ENCODE data around the gene AGBL3. TPM values are rescaled to one million over a fixed set of nuclear protein-coding genes. Genes with fewer than 3 reads are reported as not detected.
"Not testable (repeated sequence)": the region's sequence is repeated elsewhere in the genome, so short reads cannot be mapped to it uniquely, and the experiment has no call there.

AGBL3 gene
- polyA plus RNA-seq, 2 donors: 0.55 to 0.62 TPM

GRCh38 chr7:135012229-135012628 lies 25.9 kb downstream of the AGBL3 start:
- H3K27me3 ChIP-seq (ENCODE audit: control insufficient read depth in 1 of 2, insufficient read depth in 2 of 2, low read length in 2 of 2): peaks cover 0 to 2% of the 10 kb centered on the region in 2 donors
- H3K4me3 ChIP-seq (ENCODE audit: low read depth in 1 of 2, low read length in 2 of 2): no peak overlapping the region
- no peaks in the 10 kb centered on the region for H3K4me1 ChIP-seq (ENCODE audit: control insufficient read depth in 2 of 2, insufficient read depth in 2 of 2, low read length in 1 of 2)
- no peaks in the 10 kb centered on the region for H3K36me3 ChIP-seq (ENCODE audit: control insufficient read depth in 2 of 2, insufficient read depth in 2 of 2, low read length in 1 of 2)
- H3K9me3 ChIP-seq (ENCODE audit: control insufficient read depth in 2 of 2, insufficient read depth in 1 of 2, low read depth in 1 of 2, low read length in 1 of 2): no peaks in the 10 kb centered on the region
- no peak overlapping the region for H3K27ac ChIP-seq (ENCODE audit: low read depth in 2 of 2, low read length in 1 of 2)

GRCh38 chr7:135023622-135024021 lies 37.3 kb downstream of the AGBL3 start:
- Histone ChIP-seq H3K4me3 (ENCODE audit: low read depth in 1 of 2, low read length in 2 of 2) (no peak overlapping the region), H3K36me3 (ENCODE audit: control insufficient read depth in 2 of 2, insufficient read depth in 2 of 2, low read length in 1 of 2) (no peaks in the 10 kb centered on the region), H3K9me3 (ENCODE audit: control insufficient read depth in 2 of 2, insufficient read depth in 1 of 2, low read depth in 1 of 2, low read length in 1 of 2) (no peaks in the 10 kb centered on the region), H3K27ac (ENCODE audit: low read depth in 2 of 2, low read length in 1 of 2) (no peak overlapping the region), H3K4me1 (ENCODE audit: control insufficient read depth in 2 of 2, insufficient read depth in 2 of 2, low read length in 1 of 2) (no peaks in the 10 kb centered on the region), H3K27me3 (ENCODE audit: control insufficient read depth in 1 of 2, insufficient read depth in 2 of 2, low read length in 2 of 2) (no peaks in the 10 kb centered on the region)
- WGBS, 2 donors: 92 to 95% methylated on average over 2 of the region's 2 CpGs

GRCh38 chr7:135035252-135035651 lies 48.9 kb downstream of the AGBL3 start:
- WGBS, 2 donors: 55 to 78% methylated on average over 2 of the region's 2 CpGs
- H3K4me3 ChIP-seq (ENCODE audit: low read depth in 1 of 2, low read length in 2 of 2): no peak overlapping the region
- H3K27ac ChIP-seq (ENCODE audit: low read depth in 2 of 2, low read length in 1 of 2): no peak overlapping the region
- no peaks in the 10 kb centered on the region for H3K9me3 ChIP-seq (ENCODE audit: control insufficient read depth in 2 of 2, insufficient read depth in 1 of 2, low read depth in 1 of 2, low read length in 1 of 2)
- no peaks in the 10 kb centered on the region for H3K27me3 ChIP-seq (ENCODE audit: control insufficient read depth in 1 of 2, insufficient read depth in 2 of 2, low read length in 2 of 2)
- H3K36me3 ChIP-seq (ENCODE audit: control insufficient read depth in 2 of 2, insufficient read depth in 2 of 2, low read length in 1 of 2): no peaks in the 10 kb centered on the region
- no peaks in the 10 kb centered on the region for H3K4me1 ChIP-seq (ENCODE audit: control insufficient read depth in 2 of 2, insufficient read depth in 2 of 2, low read length in 1 of 2)

DNA sequence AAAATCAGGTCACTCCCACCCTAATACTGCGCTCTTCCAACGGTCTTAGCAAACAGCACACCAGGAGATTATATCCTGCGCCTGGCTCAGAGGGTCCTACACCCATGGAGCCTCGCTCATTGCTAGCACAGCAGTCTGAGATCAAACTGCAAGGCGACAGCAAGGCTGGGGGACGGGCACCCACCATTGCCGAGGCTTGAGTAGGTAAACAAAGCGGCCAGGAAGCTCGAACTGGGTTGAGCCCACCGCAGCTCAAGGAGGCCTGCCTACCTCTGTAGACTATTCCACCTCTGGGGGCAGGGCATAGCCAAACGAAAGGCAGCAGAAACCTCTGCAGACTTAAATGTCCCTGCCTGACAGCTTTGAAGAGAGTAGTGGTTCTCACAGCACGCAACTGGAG lies 80.7 kb downstream of the AGBL3 start:
- H3K4me1 ChIP-seq (ENCODE audit: control insufficient read depth in 2 of 2, insufficient read depth in 2 of 2, low read length in 1 of 2); H3K27ac ChIP-seq (ENCODE audit: low read depth in 2 of 2, low read length in 1 of 2): not testable (repeated sequence)
- 94% methylated on average over 12 of the region's 12 CpGs for WGBS, 2 donors

DNA sequence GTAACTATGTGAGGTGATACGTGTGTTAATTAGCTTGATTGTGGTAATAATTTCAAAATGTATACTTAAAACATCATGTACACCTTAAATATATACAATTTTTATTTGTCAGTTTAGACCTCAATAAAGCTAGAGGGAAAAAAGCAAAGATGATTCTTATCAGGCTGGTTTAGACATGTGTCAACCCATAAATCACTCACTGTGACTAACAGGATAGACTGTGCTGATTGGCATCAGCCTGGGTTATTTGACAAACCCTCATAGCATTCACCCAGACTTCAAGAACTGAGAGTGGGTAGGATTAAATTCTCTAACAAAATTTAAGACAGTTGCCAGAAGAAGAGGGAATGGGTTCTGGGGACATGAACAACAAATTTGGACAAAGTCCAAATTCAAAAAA lies 87.8 kb downstream of the AGBL3 start:
- H3K27me3 ChIP-seq (ENCODE audit: control insufficient read depth in 1 of 2, insufficient read depth in 2 of 2, low read length in 2 of 2): no peaks in the 10 kb centered on the region
- WGBS, 2 donors: 94 to 95% methylated on average over 1 of the region's 1 CpG
- H3K27ac ChIP-seq (ENCODE audit: low read depth in 2 of 2, low read length in 1 of 2): no peak overlapping the region
- no peaks in the 10 kb centered on the region for H3K9me3 ChIP-seq (ENCODE audit: control insufficient read depth in 2 of 2, insufficient read depth in 1 of 2, low read depth in 1 of 2, low read length in 1 of 2)
- no peaks in the 10 kb centered on the region for H3K4me1 ChIP-seq (ENCODE audit: control insufficient read depth in 2 of 2, insufficient read depth in 2 of 2, low read length in 1 of 2)
- H3K4me3 ChIP-seq (ENCODE audit: low read depth in 1 of 2, low read length in 2 of 2): no peak overlapping the region
- no peaks in the 10 kb centered on the region for H3K36me3 ChIP-seq (ENCODE audit: control insufficient read depth in 2 of 2, insufficient read depth in 2 of 2, low read length in 1 of 2)

More for the DNA sequence above, 80.7 kb downstream of the AGBL3 start:
- not testable (repeated sequence) for H3K36me3 ChIP-seq (ENCODE audit: control insufficient read depth in 2 of 2, insufficient read depth in 2 of 2, low read length in 1 of 2); H3K27me3 ChIP-seq (ENCODE audit: control insufficient read depth in 1 of 2, insufficient read depth in 2 of 2, low read length in 2 of 2); H3K4me3 ChIP-seq (ENCODE audit: low read depth in 1 of 2, low read length in 2 of 2); H3K9me3 ChIP-seq (ENCODE audit: control insufficient read depth in 2 of 2, insufficient read depth in 1 of 2, low read depth in 1 of 2, low read length in 1 of 2)

DNA sequence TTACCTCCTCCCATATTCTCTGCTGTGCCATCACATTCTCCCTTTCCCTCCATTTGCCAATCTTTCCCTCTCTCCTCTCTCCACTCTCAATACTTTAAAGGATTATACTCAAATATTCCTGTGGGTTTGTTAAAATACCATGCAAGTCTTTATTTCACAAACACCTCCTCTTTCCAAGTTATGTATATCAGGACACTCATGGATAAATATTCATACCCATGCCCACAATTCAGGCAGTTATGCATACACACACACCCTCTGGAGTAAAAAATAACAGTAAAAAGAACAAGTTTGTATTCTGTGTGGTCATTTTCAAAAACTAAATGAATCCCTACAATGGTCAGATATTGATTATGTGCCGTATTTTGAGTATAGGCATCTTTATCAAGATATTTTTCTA lies 88.2 kb downstream of the AGBL3 start:
- Histone ChIP-seq H3K4me3 (ENCODE audit: low read depth in 1 of 2, low read length in 2 of 2) (no peak overlapping the region), H3K27me3 (ENCODE audit: control insufficient read depth in 1 of 2, insufficient read depth in 2 of 2, low read length in 2 of 2) (no peaks in the 10 kb centered on the region), H3K36me3 (ENCODE audit: control insufficient read depth in 2 of 2, insufficient read depth in 2 of 2, low read length in 1 of 2) (no peaks in the 10 kb centered on the region), H3K9me3 (ENCODE audit: control insufficient read depth in 2 of 2, insufficient read depth in 1 of 2, low read depth in 1 of 2, low read length in 1 of 2) (no peaks in the 10 kb centered on the region), H3K4me1 (ENCODE audit: control insufficient read depth in 2 of 2, insufficient read depth in 2 of 2, low read length in 1 of 2) (no peaks in the 10 kb centered on the region), H3K27ac (ENCODE audit: low read depth in 2 of 2, low read length in 1 of 2) (no peak overlapping the region)
- WGBS, 2 donors: 31 to 42% methylated on average over 1 of the region's 1 CpG

DNA sequence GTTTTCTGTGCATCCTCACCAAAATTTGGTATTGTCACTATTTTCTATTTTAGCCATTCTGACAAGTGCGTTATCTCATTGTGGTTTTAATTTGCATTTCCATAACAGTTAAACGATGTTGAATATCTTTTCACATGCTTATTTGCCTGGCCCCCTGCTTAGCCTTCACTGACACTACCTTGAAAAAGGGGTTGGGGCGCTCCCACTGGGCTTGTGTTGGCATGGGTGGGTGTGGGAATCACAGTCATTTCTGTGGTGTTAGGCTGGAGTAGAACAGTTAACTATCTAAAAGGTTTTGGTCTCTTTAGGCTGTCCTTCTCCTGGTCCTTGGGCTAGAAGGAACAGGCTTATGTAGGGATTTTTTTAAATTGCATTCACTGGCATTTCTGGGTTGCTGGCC lies 89.4 kb downstream of the AGBL3 start:
- Histone ChIP-seq H3K27ac (ENCODE audit: low read depth in 2 of 2, low read length in 1 of 2) (no peak overlapping the region), H3K36me3 (ENCODE audit: control insufficient read depth in 2 of 2, insufficient read depth in 2 of 2, low read length in 1 of 2) (no peaks in the 10 kb centered on the region), H3K4me1 (ENCODE audit: control insufficient read depth in 2 of 2, insufficient read depth in 2 of 2, low read length in 1 of 2) (no peaks in the 10 kb centered on the region), H3K27me3 (ENCODE audit: control insufficient read depth in 1 of 2, insufficient read depth in 2 of 2, low read length in 2 of 2) (no peaks in the 10 kb centered on the region), H3K4me3 (ENCODE audit: low read depth in 1 of 2, low read length in 2 of 2) (no peak overlapping the region), H3K9me3 (ENCODE audit: control insufficient read depth in 2 of 2, insufficient read depth in 1 of 2, low read depth in 1 of 2, low read length in 1 of 2) (no peaks in the 10 kb centered on the region)
- WGBS, 2 donors: 76 to 79% methylated on average over 3 of the region's 3 CpGs

DNA sequence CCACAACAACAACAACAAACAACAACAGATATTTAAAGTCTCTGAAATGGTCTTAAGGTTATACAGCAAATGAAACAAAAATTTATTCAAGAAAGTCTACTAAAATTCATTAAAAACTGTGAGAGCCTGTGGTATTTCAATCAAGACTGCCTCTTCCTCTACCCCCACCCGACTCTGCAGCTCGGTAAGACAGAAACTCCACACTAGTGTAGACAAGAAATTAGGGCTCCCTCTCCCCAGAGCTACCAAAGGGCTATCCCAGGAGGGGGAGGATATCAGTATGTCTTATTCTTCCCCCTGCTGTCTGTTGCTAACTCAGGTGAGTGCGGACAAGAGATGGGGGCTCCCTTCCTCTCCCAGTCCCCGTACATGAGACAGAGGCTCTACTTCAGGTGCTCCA lies 90.6 kb downstream of the AGBL3 start:
- WGBS, 2 donors: 90 to 96% methylated on average over 4 of the region's 4 CpGs
- Histone ChIP-seq H3K4me1 (ENCODE audit: control insufficient read depth in 2 of 2, insufficient read depth in 2 of 2, low read length in 1 of 2) (no peaks in the 10 kb centered on the region), H3K27me3 (ENCODE audit: control insufficient read depth in 1 of 2, insufficient read depth in 2 of 2, low read length in 2 of 2) (no peaks in the 10 kb centered on the region), H3K36me3 (ENCODE audit: control insufficient read depth in 2 of 2, insufficient read depth in 2 of 2, low read length in 1 of 2) (no peaks in the 10 kb centered on the region), H3K4me3 (ENCODE audit: low read depth in 1 of 2, low read length in 2 of 2) (no peak overlapping the region), H3K27ac (ENCODE audit: low read depth in 2 of 2, low read length in 1 of 2) (no peak overlapping the region), H3K9me3 (ENCODE audit: control insufficient read depth in 2 of 2, insufficient read depth in 1 of 2, low read depth in 1 of 2, low read length in 1 of 2) (no peaks in the 10 kb centered on the region)

DNA sequence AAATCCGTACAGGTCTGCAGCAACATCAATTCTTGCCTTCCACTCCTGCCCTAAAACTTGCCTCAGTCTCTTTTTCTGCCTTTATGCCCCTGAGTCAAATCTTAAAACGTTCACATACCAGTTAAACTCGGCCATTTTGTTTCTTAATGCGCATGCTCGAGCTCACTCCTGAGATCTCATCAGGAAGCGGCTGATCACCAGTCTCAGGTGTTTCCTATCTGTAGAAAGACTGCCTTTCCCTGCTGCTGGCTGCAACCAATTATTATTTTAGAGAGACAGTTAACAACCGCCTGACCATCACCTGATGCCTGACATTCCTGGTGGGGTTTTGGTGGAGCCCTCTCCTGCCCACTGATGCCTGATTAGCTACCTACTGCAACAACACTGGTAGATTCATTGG lies 91.3 kb downstream of the AGBL3 start:
- Histone ChIP-seq H3K4me3 (ENCODE audit: low read depth in 1 of 2, low read length in 2 of 2) (no peak overlapping the region), H3K27me3 (ENCODE audit: control insufficient read depth in 1 of 2, insufficient read depth in 2 of 2, low read length in 2 of 2) (no peaks in the 10 kb centered on the region), H3K36me3 (ENCODE audit: control insufficient read depth in 2 of 2, insufficient read depth in 2 of 2, low read length in 1 of 2) (no peaks in the 10 kb centered on the region), H3K27ac (ENCODE audit: low read depth in 2 of 2, low read length in 1 of 2) (no peak overlapping the region), H3K4me1 (ENCODE audit: control insufficient read depth in 2 of 2, insufficient read depth in 2 of 2, low read length in 1 of 2) (no peaks in the 10 kb centered on the region), H3K9me3 (ENCODE audit: control insufficient read depth in 2 of 2, insufficient read depth in 1 of 2, low read depth in 1 of 2, low read length in 1 of 2) (no peaks in the 10 kb centered on the region)
- 79 to 80% methylated on average over 7 of the region's 7 CpGs for WGBS, 2 donors

GRCh38 chr7:135078051-135078450 lies 91.7 kb downstream of the AGBL3 start:
- no peaks in the 10 kb centered on the region for H3K27me3 ChIP-seq (ENCODE audit: control insufficient read depth in 1 of 2, insufficient read depth in 2 of 2, low read length in 2 of 2)
- no peaks in the 10 kb centered on the region for H3K36me3 ChIP-seq (ENCODE audit: control insufficient read depth in 2 of 2, insufficient read depth in 2 of 2, low read length in 1 of 2)
- no peak overlapping the region for H3K4me3 ChIP-seq (ENCODE audit: low read depth in 1 of 2, low read length in 2 of 2)
- no peaks in the 10 kb centered on the region for H3K4me1 ChIP-seq (ENCODE audit: control insufficient read depth in 2 of 2, insufficient read depth in 2 of 2, low read length in 1 of 2)
- H3K27ac ChIP-seq (ENCODE audit: low read depth in 2 of 2, low read length in 1 of 2): no peak overlapping the region
- no peaks in the 10 kb centered on the region for H3K9me3 ChIP-seq (ENCODE audit: control insufficient read depth in 2 of 2, insufficient read depth in 1 of 2, low read depth in 1 of 2, low read length in 1 of 2)

Measured in esophagus (tissue), 2 donors.